Measurements from ENCODE around the gene TMEM95. TPM values are rescaled to one million over a fixed set of nuclear protein-coding genes. Genes with fewer than 3 reads are reported as not detected.

Gene TMEM95
- total RNA-seq, 1 experiment from 2014 or later: not detected

GRCh38 chr17:7389924-7390910 is 35.3 kb downstream of the TMEM95 start:
- in situ Hi-C loops (cut with HindIII; ENCODE audit: low pct_unique_long_range_greater_than_20kb, low sequenced_read_pairs): no loop called here

GRCh38 chr17:7391307-7391706 is 36.4 kb downstream of the TMEM95 start:
- no peak for DNase-seq (ENCODE audit: low read depth)
- in situ Hi-C loops (cut with HindIII; ENCODE audit: low pct_unique_long_range_greater_than_20kb, low sequenced_read_pairs): no loop called here

More at GRCh38 chr17:7389924-7390910, 35.3 kb downstream of the TMEM95 start:
- DNase-seq (ENCODE audit: low read depth): no peak

GRCh38 chr17:7392696-7393612 is 38.0 kb downstream of the TMEM95 start:
- in situ Hi-C loops (cut with HindIII; ENCODE audit: low pct_unique_long_range_greater_than_20kb, low sequenced_read_pairs): no loop called here
- DNase-seq (ENCODE audit: low read depth): no peak

- DNase-seq (ENCODE audit: low read depth): no peak
- in situ Hi-C loops (cut with HindIII; ENCODE audit: low pct_unique_long_range_greater_than_20kb, low sequenced_read_pairs): no loop called here
Observed at GRCh38 chr17:7393613-7394451, 38.9 kb downstream of the TMEM95 start.

GRCh38 chr17:7394452-7395191 is 39.7 kb downstream of the TMEM95 start, which contains the start of gene PLSCR3:
PLSCR3 (minus strand) TSS chr17:7394525; CDS start chr17:7394110, 415 bp downstream.
- in situ Hi-C loops (cut with HindIII; ENCODE audit: low pct_unique_long_range_greater_than_20kb, low sequenced_read_pairs): no loop called here
- peak; percentile 86 for DNase-seq (ENCODE audit: low read depth)

- in situ Hi-C loops (cut with HindIII; ENCODE audit: low pct_unique_long_range_greater_than_20kb, low sequenced_read_pairs): no loop called here
- no peak for DNase-seq (ENCODE audit: low read depth)
Observed at GRCh38 chr17:7396147-7396546, 41.2 kb downstream of the TMEM95 start.

- DNase-seq (ENCODE audit: low read depth): no peak
- in situ Hi-C loops (cut with HindIII; ENCODE audit: low pct_unique_long_range_greater_than_20kb, low sequenced_read_pairs): no loop called here
Observed at GRCh38 chr17:7398612-7399011, 43.7 kb downstream of the TMEM95 start.

- in situ Hi-C loops (cut with HindIII; ENCODE audit: low pct_unique_long_range_greater_than_20kb, low sequenced_read_pairs): no loop called here
- DNase-seq (ENCODE audit: low read depth): peak; percentile 18
Observed at GRCh38 chr17:7403043-7403726, 48.2 kb downstream of the TMEM95 start.

GRCh38 chr17:7403727-7403976 is 48.7 kb downstream of the TMEM95 start:
- in situ Hi-C loops (cut with HindIII; ENCODE audit: low pct_unique_long_range_greater_than_20kb, low sequenced_read_pairs): no loop called here
- no peak for DNase-seq (ENCODE audit: low read depth)

GRCh38 chr17:7403977-7404736 is 49.2 kb downstream of the TMEM95 start, which contains the start of gene TMEM256:
TMEM256 (minus strand) TSS chr17:7404097; CDS start chr17:7404084, 13 bp downstream.
- in situ Hi-C loops (cut with HindIII; ENCODE audit: low pct_unique_long_range_greater_than_20kb, low sequenced_read_pairs): no loop called here
- peak; percentile 98 for DNase-seq (ENCODE audit: low read depth)

GRCh38 chr17:7404737-7405349 is 49.9 kb downstream of the TMEM95 start:
- in situ Hi-C loops (cut with HindIII; ENCODE audit: low pct_unique_long_range_greater_than_20kb, low sequenced_read_pairs): no loop called here

GRCh38 chr17:7405350-7406234 is 50.6 kb downstream of the TMEM95 start:
- in situ Hi-C loops (cut with HindIII; ENCODE audit: low pct_unique_long_range_greater_than_20kb, low sequenced_read_pairs): no loop called here
- no peak for DNase-seq (ENCODE audit: low read depth)

More at GRCh38 chr17:7404737-7405349, 49.9 kb downstream of the TMEM95 start:
- no peak for DNase-seq (ENCODE audit: low read depth)

- DNase-seq (ENCODE audit: low read depth): no peak
- in situ Hi-C loops (cut with HindIII; ENCODE audit: low pct_unique_long_range_greater_than_20kb, low sequenced_read_pairs): no loop called here
Observed at GRCh38 chr17:7406235-7406825, 51.4 kb downstream of the TMEM95 start.
